Measurements from ENCODE around the gene AIFM3. TPM values are rescaled to one million over a fixed set of nuclear protein-coding genes. Genes with fewer than 3 reads are reported as not detected.

AIFM3 gene
- total and polyA plus RNA-seq, 2 of the 4 experiments (the other 2 are of a cell fraction) = 0.09 to 0.18 TPM

GRCh38 chr22:20996598-20997535 lies 29.8 kb downstream of the AIFM3 start:
- H3K79me1 ChIP-seq (ENCODE audit: low read depth in 1 of 2, low read length in 2 of 2) = peaks cover 10 to 34% of the 10 kb centered on the region in 2 experiments; a peak in 3 of 4 replicates
- no peak overlapping the region for H3K4me2 ChIP-seq (ENCODE audit: low read depth, low read length)
- dilution Hi-C loops (cut with HindIII; ENCODE audit: low sequenced_read_pairs, unreplicated experiment) (no loop called here), intact Hi-C loops (cut with micrococcal nuclease) (no loop called here), in situ Hi-C loops (cut with MboI; ENCODE audit: low sequenced_read_pairs) (no loop called here)
- H2AK5ac ChIP-seq (ENCODE audit: low read depth, low read length) = no peak overlapping the region
- POLR2A ChIA-PET (ENCODE audit: unreplicated experiment) = no interaction called here
- peak overlapping the region; percentile 14 for H2AFZ ChIP-seq (replicated peaks; ENCODE audit: low read length, poor library complexity)
- DNase-seq (no peak), ATAC-seq (ENCODE audit: low read depth) (no peak)
- no peak overlapping the region for H3K9ac ChIP-seq (ENCODE audit: low read depth, low read length)
- no peak overlapping the region for H4K5ac ChIP-seq (ENCODE audit: low read depth, low read length)
- TF ChIP-seq RCOR1 (IDR thresholded peaks at IDR 0.05; ENCODE audit: insufficient replicate concordance, low read length) (no peak), MXI1 (IDR thresholded peaks at IDR 0.05; ENCODE audit: borderline replicate concordance, low read depth, low read length) (no peak), BHLHE40 (IDR thresholded peaks at IDR 0.05; ENCODE audit: low read depth, low read length) (no peak), SMC3 (IDR thresholded peaks at IDR 0.05; ENCODE audit: low read depth, low read length) (no peak), RAD21 (IDR thresholded peaks at IDR 0.05; ENCODE audit: low read length) (no peak)
- BruUV-seq (replicated peaks) = no TSS peak
- H3K23ac ChIP-seq (ENCODE audit: low read depth, low read length) = no peak overlapping the region
- WGBS, 2 experiments (ENCODE audit: extremely low coverage in 2 of 2, insufficient read length in 1 of 2) = 97% methylated on average over 6 of the region's 27 CpGs; no CpG with 5 or more reads in 1 of the 2 experiments
- 0 out of 2 replicates have a peak, but pooled peaks cover 4% of the 10 kb centered on the region for H3K9me1 ChIP-seq (ENCODE audit: insufficient read depth, low read length)
- H3K56ac ChIP-seq (ENCODE audit: extremely low read depth, insufficient read depth, low read length) = no peak overlapping the region
- H2BK20ac ChIP-seq (ENCODE audit: low read depth, low read length) = no peak overlapping the region
- no peak overlapping the region for H3K4ac ChIP-seq (ENCODE audit: low read depth, low read length)
- no peaks in the 10 kb centered on the region for H3K9me3 ChIP-seq (ENCODE audit: control insufficient read depth, insufficient read depth, low read length)
- peaks cover 11% of the 10 kb centered on the region for H3K4me1 ChIP-seq (ENCODE audit: control insufficient read depth, insufficient read depth, low read length)
- H3K27me3 ChIP-seq (ENCODE audit: control insufficient read depth, insufficient read depth, low read length) = no peaks in the 10 kb centered on the region
- H3K4me3 ChIP-seq (ENCODE audit: insufficient read depth, low read depth, low read length) = no peak overlapping the region
- no peak overlapping the region for H2BK15ac ChIP-seq (ENCODE audit: low read depth, low read length)
- H3K36me3 ChIP-seq (ENCODE audit: control insufficient read depth, insufficient read depth, low read length) = peaks cover 59% of the 10 kb centered on the region
- H4K20me1 ChIP-seq (ENCODE audit: insufficient read depth, low read length) = peaks cover 9% of the 10 kb centered on the region; the same call in 1 of the 2 replicates
- H2BK5ac ChIP-seq (ENCODE audit: low read depth, low read length, poor library complexity, severe bottlenecking) = no peak overlapping the region
- H3K18ac ChIP-seq (ENCODE audit: low read depth, low read length) = no peak overlapping the region
- H4K91ac ChIP-seq (ENCODE audit: insufficient read depth, low read depth, low read length) = no peak overlapping the region
- CTCF ChIA-PET = no interaction called here
- no peak overlapping the region for H3K27ac ChIP-seq (ENCODE audit: insufficient read depth, low read length)
- H2AK9ac ChIP-seq (replicated peaks; ENCODE audit: low read depth, low read length, poor library complexity) = peak overlapping the region; percentile 37
- H2BK120ac ChIP-seq (ENCODE audit: low read depth, low read length) = no peak overlapping the region
- no peak overlapping the region for H3K14ac ChIP-seq (replicated peaks; ENCODE audit: low read depth, low read length)
- no peak overlapping the region for H4K8ac ChIP-seq (ENCODE audit: low read depth in 2 of 2, low read length in 2 of 2)

All from IMR-90 (cell line).